Naive thymus-derived CD4-positive, alpha-beta T cell (primary cell): ENCODE data around the gene TBPL2. TPM values are rescaled to one million over a fixed set of nuclear protein-coding genes. Genes with fewer than 3 reads are reported as not detected.

Source experiments
- ATAC-seq: fragments of 150-1000 bp; cut with Tn5 transposase; 2 replicates; pipeline ENCODE4 v1.10.0; 2021; ENCODE audit warnings: mild to moderate bottlenecking, moderate library complexity
- CTCF ChIA-PET: fragments of 350-600 bp; sonication (Branson Sonifier 250); formaldehyde crosslinking; loops from one replicate; lab custom pipeline; 2021; ENCODE audit warnings: antibody characterized with exemption; lab: Charles Lee
- POLR2A ChIA-PET: fragments of 350-600 bp; sonication (Branson Sonifier 250); formaldehyde crosslinking; loops from one replicate; lab custom pipeline; 2021; ENCODE audit warnings: antibody characterized with exemption, inconsistent platforms; lab: Charles Lee
- DNase-seq, 9 donors: peaks; one replicate each; pipeline versions ENCODE4 v3.0.0 to v3.0.0-alpha.2; 2020 to 2022; ENCODE audit warnings: mixed read lengths in 1 of 9
- H3K27ac ChIP-seq: one replicate; pipeline ENCODE4 v1.7.0; 2013; ENCODE audit warnings: mild to moderate bottlenecking, low read depth, low read length, moderate library complexity
- H3K27me3 ChIP-seq, 2 donors: one replicate each; pipeline ENCODE4 v1.7.0; 2013; ENCODE audit warnings: low read length in 2 of 2, mild to moderate bottlenecking in 2 of 2, moderate library complexity in 2 of 2; ENCODE audit not compliant: control insufficient read depth in 2 of 2, insufficient read depth in 2 of 2
- H3K36me3 ChIP-seq, 3 experiments: 1 replicate in 2 of 3; 2 replicates in 1 of 3; pipeline ENCODE4 v1.7.0; 2013; ENCODE audit warnings: low read length in 3 of 3, mild to moderate bottlenecking in 3 of 3, moderate library complexity in 1 of 3; ENCODE audit not compliant: insufficient read depth in 3 of 3, control insufficient read depth in 2 of 3
- H3K4me1 ChIP-seq, 2 donors: one replicate each; pipeline ENCODE4 v1.7.0; 2013; ENCODE audit warnings: low read length in 2 of 2, mild to moderate bottlenecking in 2 of 2, moderate library complexity in 1 of 2; ENCODE audit not compliant: control insufficient read depth in 2 of 2, insufficient read depth in 2 of 2
- H3K4me3 ChIP-seq: 2 replicates; pipeline ENCODE4 v1.7.0; 2013; ENCODE audit warnings: mild to moderate bottlenecking, low read length
- H3K9me3 ChIP-seq, 3 experiments: 1 replicate in 2 of 3; 2 replicates in 1 of 3; pipeline ENCODE4 v1.7.0; 2013; ENCODE audit warnings: low read length in 3 of 3; ENCODE audit not compliant: control insufficient read depth in 2 of 3
- H3K27ac Mint-ChIP-seq, 9 donors: one replicate each; pipeline ENCODE4 v1.8.0; 2020 to 2022; ENCODE audit warnings: mixed read lengths in 9 of 9, mild to moderate bottlenecking in 8 of 9, moderate library complexity in 5 of 9, inconsistent platforms in 2 of 9
- H3K27me3 Mint-ChIP-seq, 5 donors: one replicate each; pipeline ENCODE4 v1.8.0; 2021 to 2022; ENCODE audit warnings: mixed read lengths in 5 of 5, mild to moderate bottlenecking in 1 of 5
- H3K36me3 Mint-ChIP-seq, 5 donors: one replicate each; pipeline ENCODE4 v1.8.0; 2020 to 2022; ENCODE audit warnings: mixed read lengths in 5 of 5, mild to moderate bottlenecking in 3 of 5, inconsistent platforms in 1 of 5
- H3K4me1 Mint-ChIP-seq, 7 donors: one replicate each; pipeline ENCODE4 v1.8.0; 2020 to 2022; ENCODE audit warnings: mixed read lengths in 7 of 7, mild to moderate bottlenecking in 3 of 7, inconsistent platforms in 1 of 7
- H3K4me3 Mint-ChIP-seq, 10 donors: one replicate each; pipeline ENCODE4 v1.8.0; 2020 to 2022; ENCODE audit warnings: mild to moderate bottlenecking in 10 of 10, mixed read lengths in 10 of 10, moderate library complexity in 6 of 10, inconsistent platforms in 2 of 10
- H3K9me3 Mint-ChIP-seq, 11 donors: one replicate each; pipeline ENCODE4 v1.8.0; 2020 to 2022; ENCODE audit warnings: mixed read lengths in 11 of 11, mild to moderate bottlenecking in 4 of 11, inconsistent platforms in 1 of 11, moderate library complexity in 1 of 11
- intact Hi-C, 2 donors: fragments of 100-400 bp; cut with micrococcal nuclease; formaldehyde crosslinking; loops; one replicate each; pipeline ENCODE4 v1.15.1; 2023
- polyA plus RNA-seq, 2 donors: library from polyadenylated mRNA; unstranded; fragments of 300-500 nt; fragmentation: Illumina TruSeq; gene quantifications; one replicate each; pipeline ENCODE4 v1.2.3, GENCODE V29; 2021
- total RNA-seq, 6 experiments: library from RNA in 5 of 6; stranded (reverse) in 5 of 6; gene quantifications; 1 replicate in 5 of 6; 2 replicates in 1 of 6; pipeline ENCODE4 v1.2.3 and lab custom pipeline; 2021 to 2026

Gene TBPL2
- total and polyA plus RNA-seq, 7 experiments from 2014 or later: not detected

GRCh38 chr14:55389330-55389729 lies 51.1 kb downstream of the TBPL2 start:
- DNase-seq (no peak), ATAC-seq (no peak)
- Mint-ChIP-seq H3K4me3 (no peak overlapping the region), H3K27me3 (no peaks in the 10 kb centered on the region), H3K4me1 (peaks cover 0 to 28% (median 8%) of the 10 kb centered on the region in 7 donors), H3K36me3 (peaks cover 13 to 40% (median 32%) of the 10 kb centered on the region in 5 donors), H3K27ac (peak overlapping the region in 1 of 9 donors; percentile 27), H3K9me3 (peaks cover 0 to 1% (median 0%) of the 10 kb centered on the region in 11 donors)
- no peaks in the 10 kb centered on the region for H3K27me3 ChIP-seq
- peaks cover 0 to 5% of the 10 kb centered on the region in 2 donors for H3K4me1 ChIP-seq
- H3K9me3 ChIP-seq: no peaks in the 10 kb centered on the region
- H3K27ac ChIP-seq: no peak overlapping the region
- H3K36me3 ChIP-seq: peaks cover 0 to 62% (median 0%) of the 10 kb centered on the region in 3 experiments
- CTCF ChIA-PET: no interaction called here
- no peak overlapping the region for H3K4me3 ChIP-seq
- intact Hi-C loops: no loop called here
- POLR2A ChIA-PET: no interaction called here

GRCh38 chr14:55388160-55388559 lies 52.3 kb downstream of the TBPL2 start:
- Mint-ChIP-seq H3K27ac (peak overlapping the region in 4 of 9 donors; percentile 27 to 55 (median 32)), H3K9me3 (peaks cover 0 to 1% (median 0%) of the 10 kb centered on the region in 11 donors), H3K27me3 (no peaks in the 10 kb centered on the region), H3K36me3 (peaks cover 13 to 47% (median 36%) of the 10 kb centered on the region in 5 donors), H3K4me3 (no peak overlapping the region), H3K4me1 (peaks cover 0 to 32% (median 8%) of the 10 kb centered on the region in 7 donors)
- Histone ChIP-seq H3K4me1 (peaks cover 0 to 5% of the 10 kb centered on the region in 2 donors), H3K27me3 (no peaks in the 10 kb centered on the region), H3K27ac (no peak overlapping the region), H3K9me3 (no peaks in the 10 kb centered on the region), H3K36me3 (peaks cover 0 to 67% (median 0%) of the 10 kb centered on the region in 3 experiments), H3K4me3 (no peak overlapping the region)
- no peak for ATAC-seq
- intact Hi-C loops: no loop called here
- ChIA-PET POLR2A (no interaction called here), CTCF (interaction anchor here (0.6 to 1.3 kb wide), 2 partner anchors 34 to 383 kb away, joined by 3 read pairs; no protein-coding TSS in a partner anchor)
- no peak for DNase-seq

- Mint-ChIP-seq H3K4me3 (peak overlapping the region in 2 of 10 donors; percentile 10 to 49), H3K9me3 (peaks cover 0 to 1% (median 0%) of the 10 kb centered on the region in 11 donors), H3K36me3 (peaks cover 13 to 48% (median 36%) of the 10 kb centered on the region in 5 donors), H3K27me3 (no peaks in the 10 kb centered on the region), H3K4me1 (peaks cover 0 to 32% (median 8%) of the 10 kb centered on the region in 7 donors), H3K27ac (peak overlapping the region in 6 of 9 donors; percentile 6 to 94 (median 48))
- no peak overlapping the region for H3K27ac ChIP-seq
- no peak overlapping the region for H3K4me3 ChIP-seq
- ATAC-seq (no peak), DNase-seq (no peak)
- peaks cover 0 to 5% of the 10 kb centered on the region in 2 donors for H3K4me1 ChIP-seq
- H3K27me3 ChIP-seq: no peaks in the 10 kb centered on the region
- CTCF ChIA-PET: interaction anchor here (1.3 kb wide), 1 partner anchor 33 kb away, joined by 3 read pairs; no protein-coding TSS in a partner anchor
- no peaks in the 10 kb centered on the region for H3K9me3 ChIP-seq
- intact Hi-C loops: no loop called here
- POLR2A ChIA-PET: no interaction called here
- peaks cover 0 to 72% (median 0%) of the 10 kb centered on the region in 3 experiments for H3K36me3 ChIP-seq
Measured at GRCh38 chr14:55387121-55387520, 53.3 kb downstream of the TBPL2 start.

GRCh38 chr14:55386037-55386808 lies 54.2 kb downstream of the TBPL2 start:
- H3K27ac ChIP-seq: no peak overlapping the region
- H3K9me3 ChIP-seq: no peaks in the 10 kb centered on the region
- H3K27me3 Mint-ChIP-seq: no peaks in the 10 kb centered on the region
- no peak for DNase-seq
- H3K4me3 Mint-ChIP-seq: peak overlapping the region in 2 of 10 donors; percentile 52 to 73
- peaks cover 0 to 32% (median 8%) of the 10 kb centered on the region in 7 donors for H3K4me1 Mint-ChIP-seq
- peak; percentile 29 for ATAC-seq
- peaks cover 0 to 80% (median 0%) of the 10 kb centered on the region in 3 experiments for H3K36me3 ChIP-seq
- no peak overlapping the region for H3K4me3 ChIP-seq
- intact Hi-C loops: loop anchor here in 1 of 2 donors (1.0 kb wide), 2 partner anchors 12 to 25 kb away; partner anchors contain the start of gene ATG14
- H3K36me3 Mint-ChIP-seq: peaks cover 16 to 54% (median 38%) of the 10 kb centered on the region in 5 donors
- ChIA-PET POLR2A (no interaction called here), CTCF (no interaction called here)
- H3K27me3 ChIP-seq: no peaks in the 10 kb centered on the region
- H3K9me3 Mint-ChIP-seq: peaks cover 0 to 1% (median 0%) of the 10 kb centered on the region in 11 donors
- peaks cover 0 to 5% of the 10 kb centered on the region in 2 donors for H3K4me1 ChIP-seq
- peak overlapping the region; percentile 22 to 94 (median 52) for H3K27ac Mint-ChIP-seq

- intact Hi-C loops: no loop called here
Measured at GRCh38 chr14:55384536-55384935, 55.9 kb downstream of the TBPL2 start.

GRCh38 chr14:55383541-55384140 lies 56.8 kb downstream of the TBPL2 start:
- Histone ChIP-seq H3K4me1 (peaks cover 0 to 5% of the 10 kb centered on the region in 2 donors), H3K9me3 (no peaks in the 10 kb centered on the region), H3K36me3 (peaks cover 0 to 72% (median 0%) of the 10 kb centered on the region in 3 experiments), H3K27ac (no peak overlapping the region), H3K27me3 (no peaks in the 10 kb centered on the region), H3K4me3 (no peak overlapping the region)
- POLR2A ChIA-PET: interaction anchor here (0.6 kb wide), 1 partner anchor 89 kb away, joined by 4 read pairs; no protein-coding TSS in a partner anchor
- peak; percentile 29 for ATAC-seq
- Mint-ChIP-seq H3K27ac (peak overlapping the region in 6 of 9 donors; percentile 2 to 50 (median 15)), H3K36me3 (peaks cover 14 to 53% (median 33%) of the 10 kb centered on the region in 5 donors), H3K9me3 (peaks cover 0 to 1% (median 0%) of the 10 kb centered on the region in 11 donors), H3K4me3 (no peak overlapping the region), H3K4me1 (peaks cover 0 to 32% (median 8%) of the 10 kb centered on the region in 7 donors), H3K27me3 (no peaks in the 10 kb centered on the region)
- DNase-seq: no peak
- intact Hi-C loops: no loop called here
- CTCF ChIA-PET: interaction anchor here (0.6 kb wide), 2 partner anchors 38 to 405 kb away, joined by 3 read pairs; no protein-coding TSS in a partner anchor

More at GRCh38 chr14:55384536-55384935, 55.9 kb downstream of the TBPL2 start:
- no peak overlapping the region for H3K27ac ChIP-seq
- DNase-seq (no peak), ATAC-seq (no peak)
- Mint-ChIP-seq H3K4me1 (peaks cover 0 to 32% (median 8%) of the 10 kb centered on the region in 7 donors), H3K36me3 (peaks cover 19 to 56% (median 40%) of the 10 kb centered on the region in 5 donors), H3K27me3 (no peaks in the 10 kb centered on the region), H3K9me3 (peaks cover 0 to 1% (median 0%) of the 10 kb centered on the region in 11 donors), H3K4me3 (no peak overlapping the region), H3K27ac (peak overlapping the region in 4 of 9 donors; percentile 2 to 61 (median 16))
- ChIA-PET POLR2A (no interaction called here), CTCF (no interaction called here)
- peaks cover 0 to 5% of the 10 kb centered on the region in 2 donors for H3K4me1 ChIP-seq
- H3K9me3 ChIP-seq: no peaks in the 10 kb centered on the region
- H3K27me3 ChIP-seq: no peaks in the 10 kb centered on the region
- peaks cover 0 to 75% (median 0%) of the 10 kb centered on the region in 3 experiments for H3K36me3 ChIP-seq
- H3K4me3 ChIP-seq: no peak overlapping the region
